Fibroblast of villous mesenchyme (primary cell): ENCODE measurements around the gene PRPSAP1. TPM values are rescaled to one million over a fixed set of nuclear protein-coding genes. Genes with fewer than 3 reads are reported as not detected.

ENCODE experiments used
- DNase-seq: peaks from one replicate; pipeline ENCODE4 v3.0.0-alpha.2; 2010; ENCODE audit warnings: low read depth
- H3K4me3 ChIP-seq: 2 replicates; pipeline ENCODE4 v1.5.1; 2011; ENCODE audit warnings: low read depth, mild to moderate bottlenecking, low read length
- total RNA-seq: library from RNA; depleted of rRNA; stranded (reverse); fragments of >200 nt; gene quantifications from 2 replicates; pipeline ENCODE4 v1.2.3, GENCODE V29; 2012
- TF ChIP-seq, protein P1 (sequence below): IDR thresholded peaks from 2 replicates; pipeline ENCODE4 v1.5.1; 2012; ENCODE audit warnings: low read depth, mild to moderate bottlenecking, low read length; ENCODE audit not compliant: insufficient read depth

The PRPSAP1 gene
- total RNA-seq, 1 donor, result 48.8 TPM

- peak; percentile 58 for DNase-seq
- TF ChIP-seq, protein P1, sequence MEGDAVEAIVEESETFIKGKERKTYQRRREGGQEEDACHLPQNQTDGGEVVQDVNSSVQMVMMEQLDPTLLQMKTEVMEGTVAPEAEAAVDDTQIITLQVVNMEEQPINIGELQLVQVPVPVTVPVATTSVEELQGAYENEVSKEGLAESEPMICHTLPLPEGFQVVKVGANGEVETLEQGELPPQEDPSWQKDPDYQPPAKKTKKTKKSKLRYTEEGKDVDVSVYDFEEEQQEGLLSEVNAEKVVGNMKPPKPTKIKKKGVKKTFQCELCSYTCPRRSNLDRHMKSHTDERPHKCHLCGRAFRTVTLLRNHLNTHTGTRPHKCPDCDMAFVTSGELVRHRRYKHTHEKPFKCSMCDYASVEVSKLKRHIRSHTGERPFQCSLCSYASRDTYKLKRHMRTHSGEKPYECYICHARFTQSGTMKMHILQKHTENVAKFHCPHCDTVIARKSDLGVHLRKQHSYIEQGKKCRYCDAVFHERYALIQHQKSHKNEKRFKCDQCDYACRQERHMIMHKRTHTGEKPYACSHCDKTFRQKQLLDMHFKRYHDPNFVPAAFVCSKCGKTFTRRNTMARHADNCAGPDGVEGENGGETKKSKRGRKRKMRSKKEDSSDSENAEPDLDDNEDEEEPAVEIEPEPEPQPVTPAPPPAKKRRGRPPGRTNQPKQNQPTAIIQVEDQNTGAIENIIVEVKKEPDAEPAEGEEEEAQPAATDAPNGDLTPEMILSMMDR, result no peak
- H3K4me3 ChIP-seq, result peak overlapping the region; percentile 71
Measured at GRCh38 chr17:76382351-76382802, 28.7 kb upstream of the PRPSAP1 start.

DNA sequence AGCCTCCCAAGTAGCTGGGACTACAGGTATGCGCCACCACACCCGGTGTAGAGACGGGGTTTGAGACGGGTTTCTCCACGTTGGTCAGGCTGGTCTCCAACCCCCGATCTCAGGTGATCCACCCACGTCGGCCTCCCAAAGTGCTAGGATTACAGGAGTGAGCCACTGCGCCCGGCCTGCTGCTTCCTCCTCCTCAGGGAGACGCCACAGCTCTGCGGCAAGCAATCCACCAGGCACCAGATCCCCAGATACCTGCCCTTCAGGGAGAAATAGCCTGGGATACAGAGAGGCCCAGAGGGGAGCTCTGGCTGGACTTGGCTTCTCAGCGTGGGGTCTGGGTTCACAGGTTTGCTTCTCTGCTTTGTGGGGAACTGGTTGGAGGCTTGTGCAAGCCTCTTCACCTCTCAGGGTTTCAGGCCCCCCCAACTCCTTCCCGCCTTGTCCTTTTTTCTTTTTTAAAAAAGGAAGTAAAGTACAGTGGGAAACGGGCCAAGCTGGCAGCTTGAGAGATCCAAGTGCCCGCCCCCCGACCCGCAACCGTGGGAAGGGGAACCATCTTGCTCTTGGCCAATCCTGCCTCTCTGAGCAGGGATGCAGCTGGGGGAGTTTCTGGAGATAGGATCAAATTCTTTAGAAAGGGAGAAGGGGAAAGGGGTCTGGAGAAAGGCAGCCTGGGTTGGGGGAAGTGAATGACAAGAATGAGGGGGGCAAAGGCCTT is 28.1 kb upstream of the PRPSAP1 start:
- no peak for DNase-seq
- H3K4me3 ChIP-seq, result peak overlapping the region; percentile 71
- TF ChIP-seq, protein P1, result no peak

GRCh38 chr17:76379646-76380376 is 26.1 kb upstream of the PRPSAP1 start:
- no peak overlapping the region for H3K4me3 ChIP-seq
- TF ChIP-seq, protein P1, result no peak
- DNase-seq, result no peak

GRCh38 chr17:76379275-76379641 is 25.5 kb upstream of the PRPSAP1 start:
- TF ChIP-seq, protein P1, result no peak
- H3K4me3 ChIP-seq, result no peak overlapping the region
- no peak for DNase-seq

- TF ChIP-seq, protein P1, result no peak
- no peak for DNase-seq
- H3K4me3 ChIP-seq, result no peak overlapping the region
Measured at GRCh38 chr17:76378548-76379274, 25.0 kb upstream of the PRPSAP1 start.

- H3K4me3 ChIP-seq, result no peak overlapping the region
- no peak for DNase-seq
- TF ChIP-seq, protein P1, result no peak
Measured at GRCh38 chr17:76376318-76377133, 22.8 kb upstream of the PRPSAP1 start.
